Activated CD4-positive, alpha-beta T cell treated with anti-CD3 and anti-CD28 coated beads, Interleukin-2, Interleukin-6, amounts not matched to agents 100 ng/mL and 50 ng/mL, durations not matched to agents 16 hours and 8 hours (primary cell): ENCODE data around the gene NLGN3.

Experiments used
- DNase-seq: peaks from one replicate; pipeline ENCODE4 v3.0.0-alpha.2; 2020

The NLGN3 gene

DNA sequence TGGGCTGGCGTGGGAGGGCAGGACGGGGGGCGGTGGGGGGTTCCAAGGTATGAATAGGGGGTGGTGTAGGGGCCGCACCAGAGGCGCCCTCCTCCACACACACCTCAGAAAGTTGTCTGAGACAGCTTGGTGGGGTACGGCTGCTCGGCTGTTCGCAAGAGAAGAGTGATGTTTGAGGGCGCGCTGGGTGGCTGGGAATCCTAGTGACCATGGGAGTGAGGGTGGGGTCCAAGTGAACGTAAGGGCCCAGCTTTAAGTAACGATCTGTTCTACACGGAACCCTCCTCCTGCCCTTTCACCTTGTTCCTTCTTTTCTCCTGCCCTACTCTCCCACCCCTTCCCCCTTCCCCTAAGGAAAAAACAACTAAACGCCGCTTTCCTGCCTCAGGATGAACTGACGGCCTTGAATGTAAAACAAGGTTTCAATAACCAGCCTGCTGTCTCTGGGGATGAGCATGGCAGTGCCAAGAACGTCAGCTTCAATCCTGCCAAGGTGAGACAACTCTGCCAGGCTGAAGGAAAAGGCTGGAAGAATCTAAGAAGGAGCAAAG, 25.6 kb upstream of the NLGN3 start:
- DNase-seq = no peak

DNA sequence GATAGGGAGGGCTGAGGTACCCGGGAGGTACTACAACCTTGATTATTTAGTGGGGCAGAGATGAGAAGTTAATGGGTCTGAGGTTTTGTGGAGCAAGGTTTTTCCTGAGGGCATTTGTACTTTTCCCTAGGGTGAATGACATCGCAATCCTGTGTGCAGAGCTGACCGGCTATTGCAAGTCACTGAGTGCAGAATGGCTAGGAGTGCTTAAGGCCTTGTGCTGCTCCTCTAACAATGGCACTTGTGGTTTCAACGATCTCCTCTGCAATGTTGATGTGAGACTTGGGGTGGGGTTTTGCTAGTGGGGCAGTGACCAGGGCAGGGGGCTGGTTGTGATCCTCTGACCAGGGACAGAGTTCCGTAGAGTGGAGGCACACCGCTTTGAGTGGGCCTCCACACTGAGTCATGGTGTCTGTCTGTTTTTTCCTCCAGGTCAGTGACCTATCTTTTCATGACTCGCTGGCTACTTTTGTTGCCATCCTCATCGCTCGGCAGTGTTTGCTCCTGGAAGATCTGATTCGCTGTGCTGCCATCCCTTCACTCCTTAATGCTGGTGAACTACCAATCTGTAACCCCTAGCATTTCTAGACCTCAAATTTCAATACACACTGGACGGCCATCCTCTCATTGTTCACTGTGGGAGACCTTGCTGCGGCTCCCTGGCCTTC, 16.3 kb upstream of the NLGN3 start:
- DNase-seq = no peak

DNA sequence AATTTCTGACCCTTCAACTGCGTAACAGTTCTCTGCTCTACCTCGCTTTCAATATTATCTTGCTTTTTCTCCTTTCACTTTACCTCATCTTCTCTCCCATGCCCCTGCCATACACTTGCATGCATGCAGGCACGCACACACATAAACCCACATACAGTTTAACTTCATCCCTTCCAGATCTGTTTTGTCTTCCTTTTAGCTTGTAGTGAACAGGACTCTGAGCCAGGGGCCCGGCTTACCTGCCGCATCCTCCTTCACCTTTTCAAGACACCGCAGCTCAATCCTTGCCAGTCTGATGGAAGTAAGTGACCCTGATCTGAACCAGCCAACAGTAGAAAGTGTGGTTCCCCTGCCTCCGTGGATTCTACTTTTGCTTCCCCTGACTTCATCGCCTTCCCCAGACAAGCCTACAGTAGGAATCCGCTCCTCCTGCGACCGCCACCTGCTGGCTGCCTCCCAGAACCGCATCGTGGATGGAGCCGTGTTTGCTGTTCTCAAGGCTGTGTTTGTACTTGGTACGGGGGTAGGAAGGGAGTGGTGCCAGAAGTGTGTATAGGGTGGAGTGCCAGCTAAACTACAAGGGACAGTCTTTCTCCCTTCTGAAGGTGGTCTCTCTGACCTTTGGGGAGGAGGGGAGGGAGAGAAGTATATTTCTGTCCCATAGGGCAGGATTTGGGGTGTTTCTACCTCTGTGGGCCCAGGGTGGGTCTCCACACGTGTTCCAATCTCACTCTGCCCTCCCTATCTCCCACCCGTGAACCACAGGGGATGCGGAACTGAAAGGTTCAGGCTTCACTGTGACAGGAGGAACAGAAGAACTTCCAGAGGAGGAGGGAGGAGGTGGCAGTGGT, 15.5 kb upstream of the NLGN3 start:
- peak; percentile 80 for DNase-seq

DNA sequence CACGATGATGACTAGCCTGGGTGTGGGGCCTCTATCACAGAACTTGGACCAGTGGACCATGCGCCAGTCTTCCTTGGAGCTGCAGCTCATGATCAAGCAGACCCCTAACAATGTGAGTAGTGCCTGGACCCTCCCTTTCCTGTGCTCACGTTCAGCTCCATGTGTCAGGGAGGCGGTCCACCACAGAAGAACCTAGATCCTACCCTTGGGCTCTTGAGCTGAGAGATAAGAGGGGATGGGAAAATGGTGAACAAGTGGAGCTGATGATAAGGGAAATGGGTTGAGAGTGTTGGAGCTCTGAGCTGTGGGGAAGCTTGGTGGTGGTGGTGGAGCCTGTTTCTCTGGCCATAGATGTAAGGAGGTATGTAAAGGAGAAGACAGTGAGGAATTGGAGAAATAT, 13.1 kb upstream of the NLGN3 start:
- no peak for DNase-seq

DNA sequence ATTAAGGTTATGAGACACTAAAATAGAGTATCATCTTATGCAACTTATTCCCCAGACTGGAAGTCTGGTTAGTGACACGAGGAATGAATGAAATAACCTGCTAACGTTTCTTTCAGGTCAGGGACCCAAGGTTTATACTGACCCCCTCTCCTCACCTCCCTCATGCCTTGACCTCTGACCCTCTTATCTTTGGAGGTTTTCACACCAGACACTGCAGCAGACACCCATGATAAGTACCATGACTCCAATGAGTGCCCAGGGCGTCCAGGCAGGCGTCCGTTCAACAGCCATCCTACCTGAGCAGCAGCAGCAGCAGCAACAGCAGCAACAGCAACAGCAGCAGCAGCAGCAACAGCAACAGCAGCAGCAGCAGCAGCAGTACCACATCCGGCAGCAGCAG, 4.2 kb upstream of the NLGN3 start:
- DNase-seq = no peak

DNA sequence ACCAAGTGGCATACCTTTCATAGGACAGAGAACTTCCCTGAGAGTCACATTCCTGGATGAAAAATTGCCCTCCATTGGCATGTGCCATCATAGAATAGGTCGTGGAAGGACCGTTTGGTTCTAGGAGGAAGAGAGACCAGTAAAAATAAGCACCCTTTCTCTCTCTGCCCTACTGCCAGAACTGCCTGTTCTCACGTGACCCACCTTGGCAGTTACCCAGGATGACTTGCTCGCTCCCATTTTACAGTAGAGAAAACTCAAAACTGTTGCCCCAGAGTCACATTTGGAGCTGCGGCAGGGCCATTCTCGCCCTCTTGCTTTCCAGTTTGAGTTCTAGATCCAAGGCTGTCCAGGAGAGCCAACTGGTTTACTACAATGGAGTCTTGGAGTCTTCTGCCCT, 1.1 kb upstream of the NLGN3 start:
- DNase-seq = no peak

DNA sequence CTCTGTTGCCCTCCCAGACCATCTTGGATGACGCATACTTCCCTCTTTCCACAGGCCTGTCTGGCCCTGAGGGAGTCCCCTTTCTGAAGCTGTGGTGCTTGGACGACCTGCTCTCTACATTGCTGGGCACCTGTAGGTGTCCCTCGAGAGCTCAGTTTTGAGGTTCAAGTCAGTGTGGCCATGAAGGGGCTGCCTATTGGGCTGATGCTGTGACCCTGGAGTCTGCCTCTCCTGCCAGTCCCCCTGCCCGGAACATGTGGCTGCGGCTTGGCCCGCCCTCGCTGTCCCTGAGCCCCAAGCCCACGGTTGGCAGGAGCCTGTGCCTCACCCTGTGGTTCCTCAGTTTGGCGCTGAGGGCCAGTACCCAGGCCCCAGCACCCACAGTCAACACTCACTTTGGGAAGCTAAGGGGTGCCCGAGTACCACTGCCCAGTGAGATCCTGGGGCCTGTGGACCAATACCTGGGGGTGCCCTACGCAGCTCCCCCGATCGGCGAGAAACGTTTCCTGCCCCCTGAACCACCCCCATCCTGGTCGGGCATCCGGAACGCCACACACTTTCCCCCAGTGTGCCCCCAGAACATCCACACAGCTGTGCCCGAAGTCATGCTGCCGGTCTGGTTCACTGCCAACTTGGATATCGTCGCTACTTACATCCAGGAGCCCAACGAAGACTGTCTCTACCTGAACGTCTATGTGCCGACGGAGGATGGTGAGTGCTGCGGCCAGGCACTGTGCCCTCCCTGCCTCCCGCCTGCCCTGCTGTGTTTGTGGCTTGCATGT, 3.0 kb downstream of the NLGN3 start:
- DNase-seq = no peak

DNA sequence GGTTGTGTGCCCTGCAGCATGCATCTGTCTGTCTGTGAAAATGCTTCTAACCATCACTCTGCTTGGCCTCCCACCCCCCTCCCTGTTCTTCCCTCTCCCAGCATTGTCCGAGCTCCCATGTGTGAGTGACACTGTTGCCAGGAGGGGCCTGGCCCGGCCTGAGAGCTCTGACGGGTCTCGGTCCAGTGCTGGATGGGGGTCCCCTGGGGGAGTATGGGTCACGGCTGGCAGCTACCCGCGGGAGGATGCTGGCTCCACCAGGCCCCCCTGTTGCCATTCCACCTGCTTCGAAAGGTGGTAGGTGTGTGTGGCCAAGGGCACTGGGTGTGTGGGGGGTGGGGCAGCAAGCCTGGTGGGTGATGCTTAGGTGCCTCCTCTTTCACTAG, 3.6 kb downstream of the NLGN3 start:
- no peak for DNase-seq

DNA sequence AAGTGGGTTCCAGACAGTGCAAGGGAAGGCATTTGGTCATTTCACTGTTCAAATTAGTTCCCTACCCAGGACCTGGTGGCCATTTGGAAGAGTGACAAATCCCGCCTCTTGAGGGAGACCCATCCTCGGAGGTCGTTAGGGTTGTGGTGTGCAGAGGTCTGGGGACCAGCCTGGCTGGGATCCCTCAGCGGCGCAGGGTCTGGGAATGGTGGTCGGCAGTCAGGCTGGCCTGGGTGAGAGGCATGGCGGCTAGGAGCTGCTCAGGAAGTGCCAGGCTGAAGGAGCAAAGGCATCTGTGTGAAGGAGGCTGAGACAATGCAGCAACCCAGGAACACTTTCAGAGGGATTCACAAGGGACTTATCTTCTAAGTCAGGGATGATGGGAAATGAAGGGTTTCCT, 6.7 kb downstream of the NLGN3 start:
- DNase-seq = no peak

DNA sequence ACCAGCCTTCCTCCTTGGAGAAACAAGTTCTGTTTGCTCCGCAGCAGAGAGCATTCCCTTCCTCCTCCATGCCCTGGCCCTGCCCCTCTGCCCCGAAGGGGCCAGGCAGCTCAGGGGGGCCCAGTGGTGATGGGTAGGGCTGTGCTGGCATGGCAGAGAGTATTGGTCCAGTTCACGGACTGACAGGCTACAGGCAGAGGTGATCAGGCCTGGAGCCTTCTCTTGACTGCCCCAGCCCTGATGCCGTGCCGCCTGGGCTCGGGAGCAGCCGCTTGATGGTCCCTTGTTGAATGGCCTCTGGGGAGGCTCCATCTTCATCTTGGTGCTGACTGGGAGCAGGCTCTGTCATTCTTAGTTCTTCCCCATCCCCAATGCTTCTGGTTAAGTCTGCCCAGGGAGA, 9.6 kb downstream of the NLGN3 start:
- no peak for DNase-seq

DNA sequence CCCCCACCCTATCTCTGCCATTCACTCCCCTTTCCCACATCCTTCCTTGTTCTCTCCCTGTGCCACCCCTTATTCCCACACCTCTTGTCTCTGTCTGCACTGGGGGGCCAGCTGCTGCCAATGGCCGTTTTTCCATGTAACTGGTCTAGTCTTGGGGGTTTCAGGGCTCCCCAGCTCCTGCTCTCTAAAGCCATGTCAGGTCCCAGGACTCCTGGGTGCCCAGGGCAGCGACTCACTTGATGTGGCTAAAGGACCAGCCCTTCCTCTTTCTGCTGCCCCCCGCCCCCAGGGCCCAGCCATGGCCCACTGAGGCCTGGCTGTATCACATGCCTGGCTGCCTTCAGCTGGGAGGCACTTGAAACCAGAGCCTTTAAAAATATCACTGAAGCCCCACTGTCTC, 10.0 kb downstream of the NLGN3 start:
- DNase-seq = no peak

DNA sequence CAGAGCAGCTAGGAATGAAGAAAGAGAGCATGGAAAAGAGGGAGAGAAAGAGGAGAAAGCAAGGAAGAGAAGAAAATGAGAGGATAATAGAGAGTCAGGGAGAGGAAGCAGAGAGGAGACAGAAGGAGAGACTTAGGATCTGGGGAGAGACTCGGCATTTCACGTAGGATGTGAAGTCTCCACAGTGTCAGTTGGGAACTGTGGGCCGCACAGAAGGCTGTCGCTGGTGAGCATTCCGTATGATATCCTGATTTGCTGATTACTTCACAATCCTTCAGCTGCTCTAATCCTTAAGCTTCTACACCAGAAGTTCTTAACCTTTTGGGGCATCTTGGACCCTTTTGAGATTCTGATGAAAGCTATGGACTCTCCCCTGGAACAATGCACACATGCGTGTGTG, 14.0 kb downstream of the NLGN3 start:
- no peak for DNase-seq

DNA sequence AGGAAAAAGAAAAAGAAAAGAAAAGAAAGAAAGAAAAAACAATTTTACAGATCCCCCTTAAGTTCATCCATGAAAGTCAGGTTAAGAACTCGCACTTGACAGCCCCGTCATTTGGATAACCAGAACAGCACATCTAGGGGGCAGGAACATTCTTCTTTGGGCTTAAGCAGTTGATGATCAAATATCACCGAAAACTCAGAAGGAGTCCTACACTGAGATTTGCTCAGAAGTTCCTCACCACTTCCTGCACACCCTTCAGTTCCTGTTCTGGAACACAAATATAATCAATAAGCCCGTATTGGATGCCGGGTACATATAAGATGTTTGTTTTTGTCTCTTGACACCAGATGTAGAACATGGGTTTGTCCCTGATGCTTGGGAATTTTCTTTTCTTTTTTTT, 14.7 kb downstream of the NLGN3 start:
- DNase-seq = no peak

DNA sequence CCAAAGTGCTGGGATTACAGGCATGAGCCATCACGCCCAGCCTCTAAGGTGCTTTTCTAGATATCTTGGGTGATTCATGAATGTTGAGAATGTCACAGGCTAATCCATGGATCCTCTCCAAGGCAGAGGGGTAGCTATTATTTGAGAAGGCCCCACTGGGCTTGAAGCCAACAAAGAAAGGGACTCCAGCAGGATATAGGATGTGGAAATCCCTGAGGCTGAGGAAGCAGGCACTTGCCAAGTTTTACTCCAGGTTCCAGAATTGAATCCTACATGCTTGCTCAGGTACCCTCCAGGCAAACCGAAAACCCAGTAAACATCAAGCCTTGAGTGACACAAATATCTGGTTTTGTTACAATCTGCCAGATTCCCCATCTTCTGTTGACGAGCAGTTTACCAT, 15.8 kb downstream of the NLGN3 start:
- DNase-seq = no peak

DNA sequence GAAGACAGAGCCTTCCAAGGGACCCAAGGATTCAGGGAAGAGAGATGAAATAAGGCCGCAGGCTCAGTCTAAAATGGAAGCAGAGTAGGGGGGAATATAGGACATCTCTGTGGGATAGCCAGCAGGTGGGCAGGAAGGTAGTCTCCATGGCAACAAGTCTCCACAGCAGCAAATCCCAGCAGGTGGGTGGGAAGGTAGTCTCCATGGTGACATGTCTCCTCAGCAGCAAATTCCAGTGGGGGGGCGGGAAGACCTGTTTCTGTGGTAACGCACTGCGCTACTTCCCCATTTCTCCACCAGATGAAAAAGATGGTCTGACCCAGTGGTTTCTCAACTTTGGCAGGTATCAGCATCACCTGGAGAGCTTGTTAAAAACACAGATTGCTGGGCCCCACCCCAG, 18.3 kb downstream of the NLGN3 start:
- no peak for DNase-seq

DNA sequence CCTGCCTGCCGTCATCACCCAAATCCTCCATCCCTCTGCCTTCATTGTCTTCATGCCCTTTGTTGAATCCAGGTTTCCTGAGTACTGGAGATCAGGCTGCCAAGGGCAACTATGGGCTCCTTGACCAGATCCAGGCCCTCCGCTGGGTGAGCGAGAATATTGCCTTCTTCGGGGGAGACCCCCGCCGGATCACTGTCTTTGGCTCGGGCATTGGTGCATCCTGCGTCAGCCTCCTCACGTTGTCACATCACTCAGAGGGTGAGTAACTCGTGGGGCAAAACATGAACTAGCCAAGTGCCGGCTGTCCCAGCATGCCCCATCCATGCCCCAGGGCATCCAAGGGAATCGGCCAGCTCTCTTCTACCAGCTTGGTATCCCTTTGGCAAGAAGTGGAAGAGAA, 19.4 kb downstream of the NLGN3 start:
- DNase-seq = no peak

DNA sequence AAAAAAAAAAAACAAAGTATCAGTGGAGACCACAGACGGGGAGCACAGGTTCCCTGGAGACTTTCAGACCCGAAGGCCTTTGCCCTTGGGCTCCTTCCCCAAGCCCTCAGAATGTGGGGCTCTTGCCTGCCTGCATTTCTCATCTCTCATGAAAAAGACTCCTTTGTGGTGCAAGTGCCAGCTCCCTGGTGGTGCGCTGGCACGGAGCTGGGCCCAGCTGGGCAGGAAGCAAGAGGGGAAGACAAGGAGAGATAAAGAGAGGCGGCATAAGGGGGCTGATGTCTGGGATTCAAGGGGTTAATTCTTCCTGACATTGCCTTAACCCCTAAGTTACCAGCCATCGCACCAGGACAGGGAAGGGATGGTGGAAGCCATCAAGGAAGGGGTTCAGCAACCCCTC, 21.8 kb downstream of the NLGN3 start:
- DNase-seq = no peak

DNA sequence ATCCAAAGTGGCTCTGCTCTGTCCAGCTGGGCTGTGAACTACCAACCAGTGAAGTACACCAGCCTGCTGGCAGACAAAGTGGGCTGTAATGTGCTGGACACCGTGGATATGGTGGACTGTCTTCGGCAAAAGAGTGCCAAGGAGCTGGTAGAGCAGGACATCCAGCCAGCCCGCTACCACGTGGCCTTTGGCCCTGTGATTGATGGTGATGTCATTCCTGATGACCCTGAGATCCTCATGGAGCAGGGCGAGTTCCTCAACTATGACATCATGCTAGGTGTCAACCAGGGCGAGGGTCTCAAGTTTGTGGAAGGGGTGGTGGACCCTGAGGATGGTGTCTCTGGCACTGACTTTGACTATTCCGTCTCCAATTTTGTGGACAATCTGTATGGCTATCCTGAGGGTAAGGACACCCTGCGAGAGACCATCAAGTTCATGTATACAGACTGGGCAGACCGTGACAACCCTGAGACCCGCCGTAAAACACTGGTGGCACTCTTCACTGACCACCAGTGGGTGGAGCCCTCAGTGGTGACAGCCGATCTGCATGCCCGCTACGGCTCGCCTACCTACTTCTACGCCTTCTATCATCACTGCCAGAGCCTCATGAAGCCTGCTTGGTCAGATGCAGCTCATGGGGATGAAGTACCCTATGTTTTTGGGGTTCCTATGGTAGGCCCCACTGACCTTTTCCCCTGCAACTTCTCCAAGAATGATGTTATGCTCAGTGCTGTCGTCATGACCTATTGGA, 22.6 kb downstream of the NLGN3 start:
- no peak for DNase-seq

DNA sequence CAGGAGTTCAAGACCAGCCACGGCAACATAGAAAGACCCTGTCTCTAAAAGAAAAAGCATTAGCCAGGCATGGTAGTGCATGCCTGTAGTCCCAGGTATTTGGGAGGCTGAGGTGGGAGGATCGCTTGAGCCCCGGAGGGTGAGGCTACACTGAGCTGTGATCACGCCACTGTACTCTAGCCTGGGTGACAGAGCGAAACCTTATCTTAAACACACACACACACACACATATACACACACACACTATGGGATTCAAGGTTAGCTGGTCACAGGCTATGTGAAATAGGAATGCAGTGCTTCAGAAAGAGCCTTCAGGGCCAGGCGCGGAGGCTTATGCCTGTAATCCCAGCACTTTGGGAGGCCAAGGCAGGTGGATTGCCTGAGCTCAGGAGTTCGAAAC, 23.5 kb downstream of the NLGN3 start:
- DNase-seq = no peak

DNA sequence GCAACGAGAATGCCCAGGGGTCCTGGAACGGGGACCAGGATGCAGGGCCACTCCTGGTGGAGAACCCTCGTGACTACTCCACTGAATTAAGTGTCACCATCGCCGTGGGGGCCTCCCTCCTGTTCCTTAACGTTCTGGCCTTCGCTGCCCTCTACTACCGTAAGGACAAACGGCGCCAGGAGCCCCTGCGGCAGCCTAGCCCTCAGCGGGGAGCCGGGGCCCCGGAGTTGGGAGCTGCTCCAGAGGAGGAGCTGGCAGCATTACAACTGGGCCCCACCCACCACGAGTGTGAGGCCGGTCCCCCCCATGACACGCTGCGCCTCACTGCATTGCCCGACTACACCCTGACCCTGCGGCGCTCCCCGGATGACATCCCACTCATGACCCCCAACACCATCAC, 24.9 kb downstream of the NLGN3 start:
- no peak for DNase-seq

DNA sequence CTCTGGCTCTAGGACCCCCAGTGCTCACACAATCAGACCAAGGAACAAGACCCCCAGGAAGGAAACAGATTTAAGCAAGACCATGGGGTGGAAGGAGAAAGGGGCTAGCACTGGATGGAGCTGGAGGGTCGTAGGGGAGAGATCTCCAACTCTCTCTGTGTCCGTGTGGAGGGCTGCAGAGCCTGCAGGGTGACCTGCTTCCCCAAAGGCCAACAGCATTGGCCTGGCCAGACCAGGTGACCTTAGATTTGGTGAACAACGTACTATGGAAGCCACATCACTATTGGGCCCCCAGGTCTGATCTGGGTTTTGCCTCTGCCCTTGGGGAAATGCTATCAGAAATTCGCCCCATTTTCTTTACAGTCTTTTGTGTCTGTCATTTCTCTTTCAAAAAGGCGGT, 26.0 kb downstream of the NLGN3 start:
- DNase-seq = no peak

DNA sequence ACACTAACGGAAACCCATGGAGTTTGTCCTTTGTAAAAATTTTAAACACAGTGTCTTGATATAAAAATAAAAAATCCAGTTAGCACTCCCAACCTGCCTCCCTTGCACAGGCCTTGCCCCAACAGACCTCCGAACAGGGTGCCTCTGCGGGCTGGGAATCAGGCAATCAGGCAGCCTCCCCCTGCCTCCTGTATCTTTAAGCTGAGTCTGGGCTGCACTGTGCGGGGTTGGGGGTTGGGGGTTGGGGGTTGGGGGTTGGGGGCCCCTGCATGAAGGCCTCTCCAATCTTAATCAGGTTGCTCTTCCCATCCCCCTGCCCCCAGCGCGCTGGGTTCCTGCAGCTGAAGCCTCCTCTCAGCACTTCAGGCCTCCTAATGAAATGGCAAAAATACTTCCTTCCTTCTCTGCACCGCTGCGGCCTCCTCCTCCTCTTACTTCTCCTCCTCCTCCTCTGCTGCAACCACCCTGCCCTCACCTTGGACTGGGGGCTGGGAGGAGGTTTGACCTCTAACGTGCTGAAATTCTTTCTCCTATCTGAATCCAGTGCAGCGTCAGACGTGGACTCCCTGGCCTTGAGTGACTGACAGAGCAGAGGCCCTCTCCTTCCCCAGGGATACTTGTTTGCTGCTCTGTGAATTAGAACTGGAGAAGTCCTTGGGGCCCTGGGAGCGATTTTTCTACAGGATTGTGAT, 26.6 kb downstream of the NLGN3 start:
- DNase-seq = no peak
